Eye (tissue), 1 donor: Measurements from ENCODE around the gene ZNG1B.
A peak's percentile ranks its signal among the peaks of the same experiment; 100 is the strongest.
"Not testable (repeated sequence)": the region's sequence is repeated elsewhere in the genome, so short reads cannot be mapped to it uniquely, and the experiment has no call there.

Experiments used
- DNase-seq: peaks from one replicate; pipeline ENCODE4 v3.0.0-alpha.2; 2015

The ZNG1B gene

DNA sequence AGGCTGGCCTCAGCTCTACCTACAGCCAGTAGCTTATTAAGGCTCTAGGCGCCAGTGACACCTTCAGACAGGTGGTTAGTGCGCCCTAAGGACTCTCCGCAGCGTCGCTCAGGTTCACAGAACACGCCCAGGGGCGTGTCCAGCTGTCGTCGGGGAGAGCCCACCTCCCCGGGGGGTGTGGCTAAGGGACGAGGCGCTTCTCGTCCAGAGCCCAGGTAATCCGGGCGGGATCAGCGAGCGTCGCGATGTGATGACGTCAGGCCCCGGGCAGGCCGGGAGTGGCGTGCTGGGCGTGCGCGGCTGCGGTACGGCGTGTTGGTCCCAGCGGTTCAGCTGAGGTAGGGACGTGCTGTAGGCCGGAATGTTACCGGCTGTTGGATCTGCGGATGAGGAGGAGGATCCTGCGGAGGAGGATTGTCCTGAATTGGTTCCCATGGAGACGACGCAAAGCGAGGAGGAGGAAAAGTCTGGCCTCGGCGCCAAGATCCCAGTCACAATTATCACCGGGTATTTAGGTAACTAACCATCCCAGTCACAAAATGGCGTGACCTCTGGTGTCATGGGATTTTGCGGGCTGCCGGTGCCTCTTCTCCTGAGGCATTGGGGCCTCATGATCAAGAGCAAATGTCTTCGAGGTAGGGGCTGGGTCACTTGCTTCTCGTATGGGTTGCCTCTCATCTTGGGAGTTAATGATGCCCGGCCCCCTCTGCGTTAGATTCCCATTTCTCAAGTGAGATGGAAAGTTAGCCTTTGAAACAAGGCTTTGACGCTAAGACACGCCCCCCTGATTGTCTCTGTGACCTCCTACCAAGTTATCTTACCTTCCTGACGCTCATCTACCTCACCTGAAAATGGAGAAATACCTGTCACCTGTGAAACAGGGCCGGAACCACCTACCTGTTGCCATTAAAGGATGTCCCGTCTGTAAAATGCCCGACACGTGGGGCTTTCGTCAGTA is at the start of gene ZNG1B:
Gene ZNG1B (plus strand): TSS at position 184 of the 958 bp plus-strand sequence. CDS start 178 bp downstream, at position 362.
- peak; percentile 12 for DNase-seq

DNA sequence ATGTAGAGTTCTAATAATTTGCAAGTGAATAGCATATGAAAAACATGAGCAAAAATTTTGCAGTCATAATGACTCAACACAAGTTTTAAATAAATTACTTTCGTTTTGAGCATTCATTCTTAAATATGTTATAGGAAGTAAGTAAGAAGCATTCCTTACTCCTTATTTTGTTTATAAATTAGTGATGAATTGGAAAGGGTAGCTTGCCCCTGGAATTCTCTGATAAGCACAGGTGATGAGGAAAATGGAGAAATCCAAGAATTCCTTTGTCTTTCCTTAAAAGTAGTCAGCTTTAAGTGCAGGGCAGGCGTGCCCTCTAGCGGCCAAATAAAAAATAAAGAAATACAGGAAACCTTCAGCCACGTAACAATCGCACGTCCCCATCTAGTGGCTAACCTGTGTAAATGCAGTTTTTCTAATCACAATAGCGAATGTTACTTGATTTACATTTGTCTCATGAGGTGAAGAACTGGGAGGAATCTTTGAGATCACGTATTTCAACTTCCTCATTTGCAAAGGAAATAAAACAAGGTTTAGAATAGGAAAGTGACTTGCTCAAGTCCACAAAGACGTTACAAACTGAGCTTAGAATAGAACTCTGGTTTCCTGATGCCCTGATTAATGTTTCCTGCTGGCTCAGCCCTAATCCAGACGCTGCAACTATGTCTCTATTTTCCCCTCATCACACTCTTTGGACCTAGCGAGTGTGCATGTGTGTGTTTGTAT is 47.2 kb upstream of the ZNG1B start:
- peak; percentile 92 for DNase-seq

DNA sequence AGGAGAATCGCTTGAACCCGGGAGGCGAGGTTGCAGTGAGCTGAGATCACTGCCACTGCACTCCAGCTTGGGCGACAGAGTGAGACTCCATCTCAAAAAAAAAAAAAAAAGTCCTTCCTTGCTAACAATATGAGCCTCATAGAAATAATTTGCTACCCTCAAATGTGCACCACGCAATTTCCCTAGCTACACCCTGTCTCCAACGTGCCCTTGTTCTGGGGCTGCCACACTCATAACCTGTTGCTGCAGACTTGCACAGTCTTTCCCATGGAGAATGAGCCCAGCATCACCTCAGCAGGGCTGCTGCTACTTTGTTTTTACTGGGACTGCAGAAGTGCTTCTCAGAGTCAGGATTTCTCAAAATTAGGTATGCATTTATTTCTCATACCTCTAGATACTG is 46.4 kb upstream of the ZNG1B start:
- DNase-seq, result no peak

DNA sequence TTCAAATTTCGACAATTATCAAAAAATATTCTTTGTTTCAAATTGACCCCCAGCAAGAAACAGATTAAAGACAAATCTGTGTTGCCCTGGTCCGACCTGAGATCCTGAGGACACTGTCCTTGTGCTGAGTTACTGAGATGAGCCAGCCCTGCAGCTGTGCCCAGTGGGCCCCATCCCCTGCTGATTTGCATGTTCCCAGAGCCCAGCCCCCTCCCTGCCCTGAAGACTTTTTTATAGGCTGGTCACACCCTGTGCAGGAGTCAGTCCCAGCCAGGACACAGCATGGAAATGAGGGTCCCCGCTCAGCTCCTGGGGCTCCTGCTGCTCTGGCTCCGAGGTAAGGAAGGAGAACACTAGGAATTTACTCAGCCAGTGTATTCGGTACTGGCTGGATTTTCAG is 31.4 kb upstream of the ZNG1B start:
- no peak for DNase-seq

DNA sequence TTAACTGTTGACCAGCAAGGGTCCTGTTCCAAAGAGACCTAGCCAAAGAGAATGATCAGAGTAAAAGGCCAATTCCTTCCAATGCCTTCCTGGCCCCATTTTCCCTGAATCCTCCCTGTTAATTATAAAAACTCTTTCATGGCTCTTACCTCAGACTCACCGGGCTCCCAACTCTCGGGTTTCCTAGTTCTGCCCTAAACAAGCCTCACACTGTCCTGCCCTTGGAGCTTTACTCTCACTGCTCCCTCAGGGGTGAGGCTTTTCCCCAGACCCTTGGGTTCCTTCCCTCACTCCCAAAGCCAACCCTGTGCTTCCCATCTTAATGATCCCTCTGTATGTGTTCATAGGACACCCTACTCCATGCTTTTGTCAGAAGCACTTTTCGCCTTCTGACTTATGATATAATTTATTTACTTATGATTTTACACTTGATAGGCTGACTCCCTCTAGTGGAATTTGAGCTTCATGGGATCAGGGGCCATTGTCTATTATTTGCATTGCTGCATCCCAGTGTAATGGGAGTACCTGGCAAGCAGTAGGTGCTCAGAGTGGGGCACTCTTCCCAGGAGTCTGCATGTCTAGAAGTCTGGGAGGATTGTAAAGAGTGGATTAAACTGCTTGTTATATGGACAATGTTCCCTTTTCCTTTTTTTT is 29.9 kb upstream of the ZNG1B start:
- DNase-seq, result no peak

DNA sequence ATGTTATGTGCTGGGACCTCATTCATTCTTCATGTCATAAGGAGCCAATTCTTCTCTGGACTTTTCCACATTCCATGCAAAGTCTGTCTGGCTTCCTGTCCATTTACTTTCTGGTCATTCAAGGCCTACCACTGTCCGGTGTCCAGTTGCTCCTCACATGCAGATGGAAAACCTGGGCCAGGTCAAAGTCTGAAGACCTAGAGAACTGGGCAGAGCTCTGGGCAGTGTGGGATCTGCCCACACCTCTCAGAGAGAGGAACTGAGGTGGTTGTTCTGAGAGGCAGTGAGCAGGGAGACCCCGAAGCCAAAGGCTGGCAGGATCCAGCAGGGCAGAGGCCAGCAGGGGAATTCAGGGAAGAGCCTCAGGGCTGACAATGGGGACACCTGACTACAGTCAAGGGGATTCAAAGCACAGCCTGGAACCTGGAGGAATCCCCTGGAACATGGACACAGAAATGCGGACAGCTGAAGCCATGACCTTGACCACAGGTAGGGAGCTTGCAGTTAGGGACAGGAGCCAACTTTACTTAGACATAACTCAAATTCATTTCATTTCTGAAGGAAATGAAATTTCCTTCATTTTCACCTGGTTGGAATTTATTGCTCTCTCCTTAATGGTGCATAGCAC is 25.7 kb upstream of the ZNG1B start:
- DNase-seq, result not testable (repeated sequence)

DNA sequence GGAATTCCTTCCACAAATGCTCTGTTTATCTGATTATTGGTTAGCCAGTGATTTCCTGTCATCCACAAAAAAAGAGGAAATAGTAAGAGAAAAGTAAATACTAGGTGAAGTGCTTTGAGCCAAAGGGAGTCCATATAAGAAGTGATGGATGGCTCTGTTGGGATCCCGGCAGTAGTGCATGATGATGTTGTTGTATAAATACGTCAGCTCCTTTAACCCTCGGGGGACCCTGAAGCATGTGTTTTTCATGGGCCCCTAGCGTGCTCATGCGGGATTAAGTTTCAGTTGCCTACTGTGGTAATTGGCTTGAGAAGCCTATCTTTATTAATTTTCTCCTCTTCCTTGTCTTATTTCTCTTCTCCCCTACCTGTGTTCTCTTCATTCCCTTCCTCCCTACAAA is 24.7 kb upstream of the ZNG1B start:
- DNase-seq, result not testable (repeated sequence)

DNA sequence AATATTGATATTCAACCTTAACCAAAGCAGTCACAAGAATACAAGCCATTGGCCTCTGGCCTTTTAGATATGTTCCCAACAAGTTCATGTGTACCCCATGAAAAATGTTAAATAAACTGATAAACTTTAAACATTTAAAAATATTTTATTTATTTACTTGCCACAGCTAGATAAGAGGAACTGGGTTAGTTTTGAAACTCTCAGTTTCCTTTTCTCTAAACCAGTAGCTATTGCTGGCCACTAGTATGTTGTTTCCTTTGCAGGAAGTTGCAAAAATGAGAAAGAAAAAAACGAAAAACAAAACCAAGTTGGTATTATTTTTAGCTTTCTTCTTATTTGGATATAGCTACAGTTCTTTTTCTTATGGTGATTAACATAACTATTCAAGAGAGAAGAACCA is 5.7 kb upstream of the ZNG1B start:
- DNase-seq, result not testable (repeated sequence)

DNA sequence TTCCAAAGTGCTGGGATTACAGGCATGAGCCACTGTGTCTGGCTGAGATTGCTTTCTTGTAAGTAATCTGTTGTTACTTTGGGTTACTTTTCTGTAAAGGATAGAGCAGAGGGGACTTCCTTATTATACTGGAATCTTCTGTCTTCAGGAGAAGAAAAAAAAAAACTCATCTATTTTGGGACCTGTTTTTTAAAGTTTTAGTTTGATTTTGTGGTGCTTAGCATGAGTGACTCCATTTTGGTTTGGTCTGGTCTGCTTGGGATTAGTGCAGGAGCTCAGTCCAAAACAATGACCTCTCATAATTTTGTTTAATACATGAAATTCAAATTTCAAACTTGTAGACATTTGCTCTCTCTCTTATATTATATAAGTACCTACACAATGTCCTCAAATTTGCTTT is 4.0 kb upstream of the ZNG1B start:
- not testable (repeated sequence) for DNase-seq

DNA sequence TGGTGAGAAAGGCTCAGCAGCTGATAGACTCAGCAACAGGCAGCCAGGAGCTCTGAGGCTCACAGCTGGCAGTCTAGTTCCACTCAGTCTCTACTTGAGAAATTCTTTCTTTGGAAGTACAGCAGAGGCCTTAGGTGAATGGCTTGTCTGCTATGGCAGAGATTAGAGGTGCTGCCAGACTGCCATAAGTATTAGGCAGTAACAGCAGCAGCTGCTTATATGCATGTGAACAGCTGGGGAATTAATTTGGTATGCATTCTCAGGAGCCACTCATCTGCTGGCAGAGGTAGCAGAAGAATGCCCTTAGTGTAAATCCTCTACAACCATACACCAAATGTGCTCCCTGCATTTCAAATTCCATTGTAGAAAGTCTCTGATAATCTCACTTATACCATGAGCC is 28.3 kb downstream of the ZNG1B start:
- not testable (repeated sequence) for DNase-seq

DNA sequence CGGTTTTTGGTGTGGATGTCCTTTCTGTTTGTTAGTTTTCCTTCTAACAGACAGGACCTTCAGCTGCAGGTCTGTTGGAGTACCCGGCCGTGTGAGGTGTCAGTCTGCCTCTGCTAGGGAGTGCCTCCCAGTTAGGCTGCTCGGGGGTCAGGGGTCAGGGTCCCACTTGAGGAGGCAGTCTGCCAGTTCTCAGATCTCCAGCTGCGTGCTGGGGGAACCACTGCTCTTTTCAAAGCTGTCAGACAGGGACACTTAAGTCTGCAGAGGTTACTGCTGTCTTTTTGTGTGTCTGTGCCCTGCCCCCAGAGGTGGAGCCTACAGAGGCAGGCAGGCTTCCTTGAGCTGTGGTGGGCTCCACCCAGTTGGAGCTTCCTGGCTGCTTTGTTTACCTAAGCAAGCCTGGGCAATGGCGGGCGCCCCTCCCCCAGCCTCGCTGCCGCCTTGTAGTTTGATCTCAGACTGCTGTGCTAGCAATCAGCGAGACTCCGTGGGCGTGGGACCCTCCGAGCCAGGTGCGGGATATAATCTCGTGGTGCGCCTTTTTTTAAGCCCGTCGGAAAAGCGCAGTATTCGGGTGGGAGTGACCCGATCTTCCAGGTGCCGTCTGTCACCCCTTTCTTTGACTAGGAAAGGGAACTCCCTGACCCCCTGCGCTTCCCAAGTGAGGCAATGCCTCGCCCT is 39.3 kb downstream of the ZNG1B start:
- DNase-seq, result not testable (repeated sequence)

DNA sequence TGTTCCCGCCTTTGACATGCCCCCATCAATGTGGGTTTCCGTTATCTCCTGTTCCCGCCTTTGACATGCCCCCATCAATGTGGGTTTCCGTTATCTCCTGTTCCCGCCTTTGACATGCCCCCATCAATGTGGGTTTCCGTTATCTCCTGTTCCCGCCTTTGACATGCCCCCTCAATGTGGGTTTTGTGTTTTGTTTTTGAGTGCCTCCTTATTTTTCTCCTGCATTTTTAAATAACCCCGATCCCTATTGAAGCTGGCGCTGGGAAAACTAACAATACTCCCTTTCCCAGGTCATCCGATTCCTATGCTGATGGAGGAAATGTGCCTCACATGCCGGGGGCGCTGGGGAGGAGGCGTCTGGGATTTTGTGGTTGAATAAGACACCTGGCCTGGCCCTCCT is 59.0 kb downstream of the ZNG1B start:
- DNase-seq, result not testable (repeated sequence)

DNA sequence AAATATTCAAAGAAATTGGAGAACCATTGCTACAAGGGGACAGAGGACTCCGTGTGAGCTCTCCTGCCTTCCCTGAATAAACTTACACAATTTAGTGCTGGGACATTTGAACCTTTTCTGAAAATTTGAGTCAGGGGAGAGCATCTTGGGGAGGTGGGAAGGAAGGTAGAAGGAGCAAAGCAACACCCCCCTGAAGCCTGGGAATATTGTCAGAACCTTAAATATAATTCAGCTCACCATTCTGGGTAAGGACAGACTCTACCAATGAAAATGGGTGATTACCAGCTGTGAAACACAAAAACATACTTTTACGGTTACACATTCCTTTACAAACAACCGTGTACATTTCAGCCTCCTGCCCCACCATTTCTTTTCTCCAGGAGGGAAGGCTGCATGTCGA is 60.9 kb downstream of the ZNG1B start, which contains the start of gene FOXD4L1:
Gene FOXD4L1 (plus strand): TSS at position 301 of the 400 bp plus-strand sequence. CDS start 592 bp downstream, outside the sequence.
- not testable (repeated sequence) for DNase-seq

DNA sequence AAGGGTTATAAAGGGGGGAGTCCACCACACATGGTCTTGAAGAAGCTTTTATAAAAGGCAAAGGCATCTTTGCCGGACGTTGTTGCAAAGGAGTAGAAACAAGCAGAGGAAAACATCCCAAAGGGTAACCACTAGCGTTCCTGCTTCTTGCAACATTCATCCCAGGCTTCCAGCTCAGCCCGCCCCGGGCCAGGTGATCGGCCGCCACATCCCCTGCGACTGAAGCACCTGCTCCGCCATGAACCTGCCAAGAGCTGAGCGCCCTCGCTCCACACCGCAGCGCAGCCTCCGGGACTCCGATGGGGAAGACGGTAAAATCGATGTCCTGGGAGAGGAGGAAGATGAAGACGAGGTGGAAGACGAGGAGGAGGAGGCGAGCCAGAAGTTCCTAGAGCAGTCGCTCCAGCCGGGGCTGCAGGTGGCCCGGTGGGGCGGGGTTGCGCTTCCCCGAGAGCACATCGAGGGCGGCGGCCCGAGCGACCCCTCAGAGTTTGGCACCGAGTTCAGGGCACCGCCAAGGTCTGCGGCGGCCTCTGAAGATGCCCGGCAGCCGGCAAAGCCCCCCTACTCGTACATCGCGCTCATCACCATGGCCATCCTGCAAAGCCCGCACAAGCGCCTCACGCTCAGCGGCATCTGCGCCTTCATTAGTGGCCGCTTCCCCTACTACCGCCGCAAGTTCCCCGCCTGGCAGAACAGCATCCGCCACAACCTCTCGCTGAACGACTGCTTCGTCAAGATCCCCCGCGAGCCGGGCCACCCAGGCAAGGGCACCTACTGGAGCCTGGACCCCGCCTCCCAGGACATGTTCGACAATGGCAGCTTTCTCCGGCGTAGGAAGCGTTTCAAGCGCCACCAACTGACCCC is 61.8 kb downstream of the ZNG1B start:
- peak; percentile 2 for DNase-seq

DNA sequence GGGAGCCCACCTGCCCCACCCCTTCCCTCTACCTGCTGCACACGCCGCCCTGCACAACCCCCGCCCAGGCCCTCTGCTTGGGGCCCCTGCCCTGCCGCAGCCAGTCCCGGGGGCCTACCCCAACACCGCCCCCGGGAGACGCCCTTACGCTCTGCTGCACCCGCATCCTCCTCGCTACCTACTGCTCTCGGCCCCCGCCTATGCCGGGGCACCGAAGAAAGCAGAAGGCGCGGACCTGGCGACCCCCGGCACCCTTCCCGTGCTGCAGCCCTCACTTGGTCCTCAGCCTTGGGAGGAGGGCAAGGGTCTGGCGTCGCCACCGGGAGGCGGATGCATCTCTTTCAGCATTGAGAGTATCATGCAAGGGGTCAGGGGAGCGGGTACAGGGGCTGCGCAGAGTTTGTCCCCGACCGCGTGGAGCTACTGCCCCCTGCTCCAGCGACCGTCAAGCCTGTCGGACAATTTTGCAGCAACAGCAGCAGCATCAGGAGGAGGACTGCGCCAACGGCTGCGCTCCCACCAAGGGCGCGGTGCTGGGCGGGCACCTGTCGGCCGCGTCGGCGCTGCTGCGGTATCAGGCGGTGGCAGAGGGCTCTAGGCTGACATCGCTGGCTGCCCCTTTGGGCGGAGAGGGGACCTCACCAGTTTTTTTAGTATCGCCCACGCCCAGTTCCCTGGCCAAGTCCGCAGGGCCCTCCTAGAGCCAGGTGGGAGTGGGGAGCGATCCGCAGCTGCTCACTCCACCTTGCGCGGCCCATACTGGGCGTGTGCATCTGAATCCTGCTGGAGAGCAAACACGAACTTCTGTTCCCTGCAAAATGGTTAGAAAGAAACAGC is 62.6 kb downstream of the ZNG1B start:
- DNase-seq, result not testable (repeated sequence)

DNA sequence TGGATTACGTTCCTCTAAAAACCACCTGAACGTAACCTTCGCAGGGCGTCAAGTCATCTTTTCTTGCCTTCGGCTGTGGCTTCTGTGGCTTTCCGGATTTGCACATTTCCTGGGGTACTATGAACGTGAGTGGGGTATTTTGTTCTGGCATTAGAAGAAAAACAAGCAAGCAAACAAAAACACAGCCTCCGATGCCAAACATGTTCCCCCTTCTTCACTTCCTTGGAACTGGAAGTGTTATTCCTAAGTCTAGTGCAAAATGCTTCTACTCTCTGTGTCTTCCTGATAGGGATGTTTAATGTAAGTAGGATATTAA is 63.2 kb downstream of the ZNG1B start:
- peak; percentile 54 for DNase-seq

DNA sequence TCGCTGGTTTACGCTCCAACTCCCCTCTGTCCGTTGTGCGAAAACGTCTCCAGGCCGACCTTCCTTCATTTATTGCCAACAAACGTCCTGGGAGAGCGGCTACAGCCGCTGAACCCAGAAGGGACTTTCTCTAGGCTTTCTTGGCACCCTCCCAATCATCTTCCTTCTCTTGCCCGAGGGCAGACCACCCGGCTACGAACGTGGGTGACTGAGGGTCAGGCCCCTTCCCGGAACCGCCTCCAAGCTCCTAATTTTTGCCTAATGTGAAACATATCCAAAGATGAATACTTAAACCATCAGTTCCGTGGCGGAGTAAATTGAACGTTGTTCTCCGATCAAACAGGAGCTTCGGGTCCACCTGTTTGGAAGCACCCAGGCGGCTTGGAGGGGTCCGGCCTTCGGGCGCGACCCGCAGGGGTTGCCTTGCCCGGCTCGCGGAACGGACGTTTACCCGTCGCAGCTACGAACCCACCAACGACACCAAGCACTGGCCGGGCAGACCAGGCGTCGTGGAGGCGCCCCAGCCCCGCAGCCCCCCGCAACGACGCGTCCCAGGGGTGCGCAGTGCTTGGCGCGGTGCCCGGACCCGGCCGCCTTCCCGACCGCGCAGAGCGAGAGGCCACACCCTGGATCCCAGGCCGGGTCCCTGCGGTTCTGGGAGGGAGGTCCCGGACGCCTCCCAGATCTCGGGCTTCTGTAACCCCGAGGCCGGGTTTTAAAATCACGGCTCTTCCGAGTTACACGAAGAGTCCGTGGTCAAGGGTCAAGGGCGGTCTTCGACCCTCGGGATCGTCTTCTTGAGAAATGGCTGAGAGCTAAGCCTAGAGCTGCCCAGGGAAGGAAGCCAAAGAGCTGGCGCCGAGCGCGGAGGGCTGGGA is 65.0 kb downstream of the ZNG1B start:
- peak; percentile 64 for DNase-seq

DNA sequence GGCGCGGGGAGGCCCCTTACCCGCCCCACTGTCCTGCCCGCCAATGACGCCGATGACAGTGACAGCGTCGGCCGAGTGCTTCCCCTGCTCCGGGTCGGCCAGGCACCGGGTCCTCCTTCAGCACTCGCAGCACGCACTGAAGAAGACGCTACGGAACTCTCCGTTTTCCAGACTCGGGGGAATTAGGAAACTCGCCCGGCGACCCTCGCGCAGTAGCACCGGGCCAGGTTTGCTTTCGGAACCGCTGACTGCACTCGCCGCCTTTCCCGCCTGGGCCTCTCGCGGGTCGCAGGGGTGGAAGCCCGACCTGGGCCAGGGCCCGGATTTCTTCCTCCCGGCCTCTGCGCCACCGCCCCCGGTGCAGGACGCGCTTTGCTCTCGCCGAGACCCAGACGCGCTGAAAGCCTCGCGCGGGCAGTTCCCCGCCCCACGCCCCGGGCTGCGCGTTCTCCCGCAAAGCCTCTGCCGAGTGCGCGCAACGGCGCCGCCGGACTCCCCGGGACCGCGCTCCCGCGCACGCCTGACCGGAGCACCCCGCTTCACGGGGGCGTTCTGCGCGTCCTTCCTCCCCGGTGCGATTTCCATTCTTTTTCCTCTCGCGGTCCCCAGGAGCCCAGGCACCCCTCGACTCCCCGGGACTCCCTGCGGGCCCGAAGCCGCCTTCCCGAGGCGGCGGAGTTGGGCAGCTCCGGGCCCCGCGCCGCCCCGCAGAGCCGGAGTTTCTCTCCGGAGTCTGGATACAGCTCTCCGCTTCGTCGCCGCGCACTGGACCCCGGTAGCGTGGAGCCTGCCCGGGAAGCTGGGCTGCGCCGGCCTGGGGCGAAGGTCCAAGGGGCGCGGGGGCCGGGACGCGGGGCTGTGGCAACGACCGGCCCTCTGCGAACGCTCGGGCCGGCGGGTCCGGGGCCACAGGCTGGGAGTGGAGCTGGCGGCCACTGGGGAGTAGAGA is 65.9 kb downstream of the ZNG1B start:
- DNase-seq, result peak; percentile 82
